Adrenal gland (tissue), 5 donors: Measurements from ENCODE around the gene KRT38.

Experiments
- CTCF ChIP-seq, 6 experiments: fragments of 450-650 bp in 4 of 6; fragments of 200-600 bp in 2 of 6; sonication (generic) in 1 of 6; IDR thresholded peaks; 1 replicate in 5 of 6; 2 replicates in 1 of 6; pipeline versions ENCODE4 v1.5.1 to v1.8.0; 2016 to 2021; ENCODE audit warnings: antibody characterized with exemption in 6 of 6, mild to moderate bottlenecking in 2 of 6, moderate library complexity in 1 of 6
- POLR2A ChIP-seq, 2 donors: fragments of 450-650 bp; IDR thresholded peaks; one replicate each; pipeline ENCODE4 v1.6.1; 2017; ENCODE audit warnings: antibody characterized with exemption in 2 of 2, mild to moderate bottlenecking in 2 of 2, moderate library complexity in 1 of 2
- donor health status: DM: no; HTN: no; CAD: no.

- no peak for TF ChIP-seq CTCF (IDR thresholded peaks at IDR 0.05)
- TF ChIP-seq POLR2A (IDR thresholded peaks at IDR 0.05): no peak
These were observed 34.6 kb downstream of the KRT38 start for GRCh38 chr17:41406205-41406604.
